PFSK-1 (cell line): Measurements from ENCODE around the gene HOXB7.

Experiments
- FOXP2 ChIP-seq: optimal IDR thresholded peaks from 2 replicates; pipeline ENCODE3; 2011; ENCODE audit warnings: borderline replicate concordance, control low read depth, inconsistent platforms; ENCODE audit not compliant: insufficient read depth; ENCODE audit errors: extremely low read length, extremely low read depth
- POLR2AphosphoS5 ChIP-seq: IDR thresholded peaks from 2 replicates; pipeline ENCODE4 v1.6.1; 2012; ENCODE audit warnings: low read depth, mild to moderate bottlenecking, control low read depth, low read length, moderate library complexity
- SIN3A ChIP-seq: IDR thresholded peaks from 2 replicates; pipeline ENCODE4 v1.6.1; 2012; ENCODE audit warnings: mild to moderate bottlenecking, low read length, moderate library complexity, borderline replicate concordance; ENCODE audit not compliant: insufficient read depth
- TAF1 ChIP-seq: IDR thresholded peaks from 2 replicates; pipeline ENCODE4 v1.6.1; 2012; ENCODE audit warnings: low read length, control low read depth, borderline replicate concordance; ENCODE audit not compliant: insufficient read depth
- TF ChIP-seq, protein P1 (sequence below), 2 experiments: IDR thresholded peaks; 2 replicates each; pipeline versions ENCODE4 v1.6.1 to v1.8.0; 2011 to 2012; ENCODE audit warnings: low read depth in 2 of 2, low read length in 2 of 2, control low read depth in 1 of 2, inconsistent platforms in 1 of 2, mild to moderate bottlenecking in 1 of 2, moderate library complexity in 1 of 2; ENCODE audit not compliant: insufficient read depth in 1 of 2

GRCh38 chr17:48599354-48599753 lies 11.5 kb downstream of the HOXB7 start:
- TF ChIP-seq TAF1 (no peak), POLR2AphosphoS5 (no peak), SIN3A (no peak), FOXP2 (no peak)
- TF ChIP-seq, protein P1, sequence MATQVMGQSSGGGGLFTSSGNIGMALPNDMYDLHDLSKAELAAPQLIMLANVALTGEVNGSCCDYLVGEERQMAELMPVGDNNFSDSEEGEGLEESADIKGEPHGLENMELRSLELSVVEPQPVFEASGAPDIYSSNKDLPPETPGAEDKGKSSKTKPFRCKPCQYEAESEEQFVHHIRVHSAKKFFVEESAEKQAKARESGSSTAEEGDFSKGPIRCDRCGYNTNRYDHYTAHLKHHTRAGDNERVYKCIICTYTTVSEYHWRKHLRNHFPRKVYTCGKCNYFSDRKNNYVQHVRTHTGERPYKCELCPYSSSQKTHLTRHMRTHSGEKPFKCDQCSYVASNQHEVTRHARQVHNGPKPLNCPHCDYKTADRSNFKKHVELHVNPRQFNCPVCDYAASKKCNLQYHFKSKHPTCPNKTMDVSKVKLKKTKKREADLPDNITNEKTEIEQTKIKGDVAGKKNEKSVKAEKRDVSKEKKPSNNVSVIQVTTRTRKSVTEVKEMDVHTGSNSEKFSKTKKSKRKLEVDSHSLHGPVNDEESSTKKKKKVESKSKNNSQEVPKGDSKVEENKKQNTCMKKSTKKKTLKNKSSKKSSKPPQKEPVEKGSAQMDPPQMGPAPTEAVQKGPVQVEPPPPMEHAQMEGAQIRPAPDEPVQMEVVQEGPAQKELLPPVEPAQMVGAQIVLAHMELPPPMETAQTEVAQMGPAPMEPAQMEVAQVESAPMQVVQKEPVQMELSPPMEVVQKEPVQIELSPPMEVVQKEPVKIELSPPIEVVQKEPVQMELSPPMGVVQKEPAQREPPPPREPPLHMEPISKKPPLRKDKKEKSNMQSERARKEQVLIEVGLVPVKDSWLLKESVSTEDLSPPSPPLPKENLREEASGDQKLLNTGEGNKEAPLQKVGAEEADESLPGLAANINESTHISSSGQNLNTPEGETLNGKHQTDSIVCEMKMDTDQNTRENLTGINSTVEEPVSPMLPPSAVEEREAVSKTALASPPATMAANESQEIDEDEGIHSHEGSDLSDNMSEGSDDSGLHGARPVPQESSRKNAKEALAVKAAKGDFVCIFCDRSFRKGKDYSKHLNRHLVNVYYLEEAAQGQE (IDR thresholded peaks at IDR 0.05; ENCODE audit: insufficient read depth in 1 of 2, low read depth in 2 of 2, low read length in 2 of 2), result no peak
